Lower lobe of right lung (tissue), 2 donors: ENCODE results near the gene CHKA. TPM values are rescaled to one million over a fixed set of nuclear protein-coding genes. Genes with fewer than 3 reads are reported as not detected.
A peak's percentile ranks its signal among the peaks of the same experiment; 100 is the strongest.

Experiments
- ATAC-seq, 2 donors: fragments of 200-7000 bp; cut with Tn5 transposase; one replicate each; pipeline ENCODE4 v1.9.1; 2020 to 2022; ENCODE audit warnings: mild to moderate bottlenecking in 2 of 2, moderate library complexity in 2 of 2
- DNase-seq: peaks from one replicate; pipeline ENCODE4 v3.0.0-alpha.2; 2020
- H3K27ac ChIP-seq: fragments of 200-600 bp; one replicate; pipeline ENCODE4 v1.8.0; 2022
- H3K27me3 ChIP-seq: fragments of 200-600 bp; one replicate; pipeline ENCODE4 v1.8.0; 2022; ENCODE audit warnings: low read depth
- H3K36me3 ChIP-seq: fragments of 200-600 bp; one replicate; pipeline ENCODE4 v1.8.0; 2022; ENCODE audit warnings: mild to moderate bottlenecking
- H3K4me1 ChIP-seq: fragments of 200-600 bp; one replicate; pipeline ENCODE4 v1.8.0; 2022
- H3K4me3 ChIP-seq: fragments of 200-600 bp; one replicate; pipeline ENCODE4 v1.8.0; 2022; ENCODE audit warnings: mild to moderate bottlenecking
- H3K9me3 ChIP-seq: fragments of 200-600 bp; one replicate; pipeline ENCODE4 v1.8.0; 2022
- CTCF ChIP-seq: fragments of 200-600 bp; IDR thresholded peaks from one replicate; pipeline ENCODE4 v1.8.0; 2022; ENCODE audit warnings: antibody characterized with exemption, mild to moderate bottlenecking
- intact Hi-C: fragments of 100-400 bp; cut with DNase I; formaldehyde crosslinking; loops from one replicate; pipeline ENCODE4 v1.11.0; 2022
- total RNA-seq: library from RNA; stranded (reverse); fragmentation: NEBNext Ultra II Directional; extraction: Animal tissue kit (Norgen Biotek cat#: 25700); gene quantifications from one replicate; pipeline ENCODE4 v1.2.1, GENCODE V29; 2021
- donor health status: DM: no; HTN: yes; CAD: no; lungs with severe emphysema.

The CHKA gene
- total RNA-seq, 1 donor from 2014 or later: 43.0 TPM

- H3K4me1 ChIP-seq: peaks cover 7% of the 10 kb centered on the region
- DNase-seq: no peak
- H3K9me3 ChIP-seq: no peaks in the 10 kb centered on the region
- peak overlapping the region; percentile 7 for H3K27ac ChIP-seq
- no peaks in the 10 kb centered on the region for H3K27me3 ChIP-seq
- H3K36me3 ChIP-seq: peaks cover 39% of the 10 kb centered on the region
- H3K4me3 ChIP-seq: no peak overlapping the region
- peak; percentile 20 to 41 for ATAC-seq
- intact Hi-C loops: no loop called here
- no peak for TF ChIP-seq CTCF
Observed at GRCh38 chr11:68077617-68078582, 43.3 kb downstream of the CHKA start.

- H3K4me3 ChIP-seq: no peak overlapping the region
- DNase-seq (no peak), ATAC-seq (peak; percentile 64 to 74)
- peaks cover under 1% of the 10 kb centered on the region for H3K4me1 ChIP-seq
- H3K27me3 ChIP-seq: no peaks in the 10 kb centered on the region
- H3K27ac ChIP-seq: no peak overlapping the region
- H3K9me3 ChIP-seq: no peaks in the 10 kb centered on the region
- H3K36me3 ChIP-seq: peaks cover 53% of the 10 kb centered on the region
- peak; percentile 26 for TF ChIP-seq CTCF
- intact Hi-C loops: no loop called here
Observed at GRCh38 chr11:68076371-68077042, 44.7 kb downstream of the CHKA start.

- Histone ChIP-seq H3K27me3 (no peaks in the 10 kb centered on the region), H3K36me3 (peaks cover 55% of the 10 kb centered on the region), H3K4me1 (no peaks in the 10 kb centered on the region), H3K27ac (no peak overlapping the region), H3K4me3 (no peak overlapping the region), H3K9me3 (no peaks in the 10 kb centered on the region)
- DNase-seq: no peak
- no peak for ATAC-seq
- no peak for TF ChIP-seq CTCF
- intact Hi-C loops: no loop called here
Observed at GRCh38 chr11:68074584-68075352, 46.4 kb downstream of the CHKA start.

GRCh38 chr11:68071281-68072048 is 49.7 kb downstream of the CHKA start:
- intact Hi-C loops: no loop called here
- no peak overlapping the region for H3K4me3 ChIP-seq
- H3K9me3 ChIP-seq: no peaks in the 10 kb centered on the region
- H3K27ac ChIP-seq: no peak overlapping the region
- no peak for ATAC-seq
- DNase-seq: no peak
- H3K4me1 ChIP-seq: no peaks in the 10 kb centered on the region
- H3K27me3 ChIP-seq: no peaks in the 10 kb centered on the region
- no peak for TF ChIP-seq CTCF
- peaks cover 80% of the 10 kb centered on the region for H3K36me3 ChIP-seq

- peaks cover 12% of the 10 kb centered on the region for H3K4me1 ChIP-seq
- ATAC-seq: no peak
- peaks cover 100% of the 10 kb centered on the region for H3K36me3 ChIP-seq
- DNase-seq: no peak
- H3K27ac ChIP-seq: no peak overlapping the region
- intact Hi-C loops: no loop called here
- H3K27me3 ChIP-seq: no peaks in the 10 kb centered on the region
- no peak for TF ChIP-seq CTCF
- H3K4me3 ChIP-seq: no peak overlapping the region
- no peaks in the 10 kb centered on the region for H3K9me3 ChIP-seq
Observed at GRCh38 chr11:68067991-68068390, 53.2 kb downstream of the CHKA start.
